Suprapubic skin (tissue), 4 donors: ENCODE results near the gene SURF1. TPM values are rescaled to one million over a fixed set of nuclear protein-coding genes. Genes with fewer than 3 reads are reported as not detected.

Source experiments
- DNase-seq, 2 donors: peaks; one replicate each; pipeline ENCODE4 v3.0.0-alpha.2; 2019; ENCODE audit warnings: low spot score in 2 of 2
- H3K27ac ChIP-seq: fragments of 200-600 bp; sonication (generic); one replicate; pipeline ENCODE4 v1.5.1; 2019
- H3K27me3 ChIP-seq: fragments of 200-600 bp; sonication (generic); one replicate; pipeline ENCODE4 v1.5.1; 2019
- H3K36me3 ChIP-seq: fragments of 200-600 bp; sonication (generic); one replicate; pipeline ENCODE4 v1.5.1; 2019
- H3K4me1 ChIP-seq: fragments of 200-600 bp; sonication (generic); one replicate; pipeline ENCODE4 v1.5.1; 2019
- H3K4me3 ChIP-seq: fragments of 200-600 bp; sonication (generic); one replicate; pipeline ENCODE4 v1.5.1; 2019; ENCODE audit warnings: mild to moderate bottlenecking
- H3K9me3 ChIP-seq: fragments of 200-600 bp; sonication (generic); one replicate; pipeline ENCODE4 v1.5.1; 2019
- CTCF ChIP-seq, 2 donors: fragments of 200-600 bp in 1 of 2; fragments of 450-650 bp in 1 of 2; sonication (generic) in 1 of 2; IDR thresholded peaks; one replicate each; pipeline ENCODE4 v1.5.1; 2016 to 2019; ENCODE audit warnings: antibody characterized with exemption in 2 of 2, mild to moderate bottlenecking in 1 of 2, moderate library complexity in 1 of 2
- EP300 ChIP-seq: sonication (generic); formaldehyde crosslinking; IDR thresholded peaks from one replicate; pipeline ENCODE4 v1.6.1; 2017; ENCODE audit warnings: antibody characterized with exemption
- POLR2A ChIP-seq, 2 donors: fragments of 450-650 bp; IDR thresholded peaks; one replicate each; pipeline ENCODE4 v1.6.1; 2017; ENCODE audit warnings: antibody characterized with exemption in 2 of 2, mild to moderate bottlenecking in 2 of 2, moderate library complexity in 2 of 2
- POLR2AphosphoS5 ChIP-seq, 3 donors: sonication (generic); formaldehyde crosslinking; IDR thresholded peaks; one replicate each; pipeline ENCODE4 v1.6.1; 2017; ENCODE audit warnings: antibody characterized with exemption in 3 of 3
- WGBS: methylation state at CpG from one replicate; pipeline ENCODE4 v1.1.5; 2018; 5-methylcytosine and 5-hydroxymethylcytosine counted together
- total RNA-seq, 4 donors: library from RNA; depleted of rRNA; stranded (reverse); fragments of >200 nt; gene quantifications; one replicate each; pipeline ENCODE4 v1.1.0, GENCODE V29; 2016

The SURF1 gene
- total RNA-seq, 4 donors from 2014 or later = 29.1 to 45.0 (median 33.4) TPM

DNA sequence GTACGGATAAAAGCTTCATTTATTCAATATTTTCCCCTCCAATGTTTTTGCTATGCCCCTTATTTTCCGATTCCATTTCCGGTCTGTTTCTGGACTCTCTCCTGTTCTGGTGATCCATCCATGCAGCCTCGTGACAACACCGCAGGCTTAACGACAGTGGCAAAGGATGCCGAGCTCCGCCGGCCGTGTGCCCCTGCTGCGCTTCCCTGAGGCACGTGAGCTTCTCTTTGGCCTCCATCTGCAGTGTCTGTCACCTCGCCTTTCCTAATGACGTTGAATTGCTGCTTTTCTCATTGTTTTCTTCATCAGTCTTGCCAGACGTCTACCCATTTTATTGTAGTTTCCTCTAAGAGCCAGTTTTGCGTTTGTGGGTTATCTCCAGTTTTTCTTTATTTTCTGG, 49.0 kb downstream of the SURF1 start:
- H3K36me3 ChIP-seq = no peaks in the 10 kb centered on the region
- H3K27me3 ChIP-seq = peaks cover 11% of the 10 kb centered on the region
- peak in 1 of 2 donors; percentile 53 for DNase-seq
- no peak overlapping the region for H3K4me3 ChIP-seq
- no peak overlapping the region for H3K27ac ChIP-seq
- no peak for TF ChIP-seq POLR2AphosphoS5 (IDR thresholded peaks at IDR 0.05)
- TF ChIP-seq POLR2A (IDR thresholded peaks at IDR 0.05) = no peak
- no peak for TF ChIP-seq EP300
- no peak for TF ChIP-seq CTCF (IDR thresholded peaks at IDR 0.05)
- 65% methylated on average over 16 of the region's 16 CpGs for WGBS
- no peaks in the 10 kb centered on the region for H3K9me3 ChIP-seq
- H3K4me1 ChIP-seq = no peaks in the 10 kb centered on the region

DNA sequence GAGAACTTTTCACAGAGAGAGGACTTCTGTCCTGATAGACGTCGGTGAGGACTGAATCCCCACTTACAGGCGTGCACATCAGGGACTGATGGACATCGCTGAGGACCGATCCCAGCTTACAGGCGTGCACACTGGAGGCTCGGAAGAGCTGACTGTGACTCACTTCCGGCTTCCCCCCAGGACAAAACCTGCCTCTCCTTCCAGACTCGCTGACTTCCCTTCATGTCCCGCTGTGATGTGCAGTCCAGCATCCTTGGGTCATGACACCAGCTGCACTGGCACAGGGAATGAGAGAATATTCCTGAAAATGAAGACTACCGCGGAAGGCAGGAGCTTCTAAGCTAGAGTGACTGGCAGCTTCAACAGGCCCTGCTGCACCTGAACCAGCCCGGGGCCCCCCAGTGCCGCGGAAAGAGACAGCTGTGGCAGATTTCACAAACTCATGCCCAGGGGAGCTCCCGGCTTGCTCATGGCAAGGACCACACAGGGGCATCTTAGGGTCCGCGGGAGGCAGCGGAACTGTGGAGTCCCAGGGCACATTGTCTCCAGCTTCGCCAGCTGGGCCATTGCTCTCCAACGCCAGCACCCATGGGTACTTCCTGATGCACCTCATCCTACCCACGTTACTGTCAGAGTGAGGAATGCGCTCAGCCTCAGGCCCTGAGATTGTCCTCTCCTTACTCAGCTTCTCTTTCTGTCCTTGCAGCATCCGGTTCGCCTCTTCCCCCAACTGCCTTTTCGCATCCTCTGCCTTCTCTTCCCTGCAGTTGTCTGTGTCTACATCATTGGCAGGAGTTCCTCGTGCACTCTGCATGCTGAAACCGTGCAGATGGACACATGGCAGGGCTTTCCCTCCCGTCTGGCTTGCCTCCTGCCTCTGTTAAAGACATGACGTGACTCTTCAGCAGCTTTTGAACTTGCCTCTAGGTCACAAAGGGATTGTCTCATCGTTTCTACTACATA, 49.8 kb downstream of the SURF1 start:
- H3K4me1 ChIP-seq = no peaks in the 10 kb centered on the region
- 48% methylated on average over 22 of the region's 31 CpGs for WGBS

DNA sequence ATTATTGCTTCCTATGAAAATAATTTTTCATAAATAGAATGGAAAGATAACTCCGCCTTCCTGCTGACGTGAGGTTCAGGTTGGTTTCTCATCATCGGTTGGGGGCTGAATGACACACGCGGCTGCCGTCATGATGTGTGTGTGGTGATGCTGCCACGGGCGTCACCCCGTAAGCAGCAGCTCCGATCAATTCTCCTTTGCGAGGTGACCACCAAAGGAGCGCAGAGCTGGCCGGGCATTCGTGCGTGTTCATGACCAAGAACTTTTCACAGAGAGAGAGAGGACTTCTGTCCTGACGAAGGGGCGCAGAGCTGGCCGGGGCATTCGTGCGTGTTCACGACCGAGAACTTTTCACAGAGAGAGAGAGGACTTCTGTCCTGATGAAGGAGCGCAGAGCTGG, 50.6 kb downstream of the SURF1 start:
- 88% methylated on average over 15 of the region's 23 CpGs for WGBS
- Histone ChIP-seq H3K27me3 (peaks cover 11% of the 10 kb centered on the region), H3K4me1 (no peaks in the 10 kb centered on the region), H3K27ac (no peak overlapping the region), H3K9me3 (no peaks in the 10 kb centered on the region), H3K4me3 (no peak overlapping the region), H3K36me3 (no peaks in the 10 kb centered on the region)
- DNase-seq = peak in 1 of 2 donors; percentile 69
- TF ChIP-seq EP300 = no peak
- no peak for TF ChIP-seq POLR2A (IDR thresholded peaks at IDR 0.05)
- TF ChIP-seq POLR2AphosphoS5 (IDR thresholded peaks at IDR 0.05) = no peak
- TF ChIP-seq CTCF (IDR thresholded peaks at IDR 0.05) = no peak

More for the DNA sequence above, 49.8 kb downstream of the SURF1 start:
- Histone ChIP-seq H3K27ac (no peak overlapping the region), H3K27me3 (peaks cover 11% of the 10 kb centered on the region), H3K36me3 (no peaks in the 10 kb centered on the region), H3K4me3 (no peak overlapping the region), H3K9me3 (no peaks in the 10 kb centered on the region)
- TF ChIP-seq EP300 (no peak), CTCF (IDR thresholded peaks at IDR 0.05) (no peak), POLR2A (IDR thresholded peaks at IDR 0.05) (no peak), POLR2AphosphoS5 (IDR thresholded peaks at IDR 0.05) (no peak)
- DNase-seq = peak in 1 of 2 donors; percentile 53

GRCh38 chr9:133304477-133305377, 51.6 kb downstream of the SURF1 start:
- peak in 1 of 2 donors; percentile 67 for DNase-seq
- no peaks in the 10 kb centered on the region for H3K4me1 ChIP-seq
- WGBS = 84% methylated on average over 20 of the region's 38 CpGs
- H3K36me3 ChIP-seq = no peaks in the 10 kb centered on the region
- TF ChIP-seq CTCF (IDR thresholded peaks at IDR 0.05) = no peak
- TF ChIP-seq POLR2A (IDR thresholded peaks at IDR 0.05) = no peak
- no peak overlapping the region for H3K4me3 ChIP-seq
- H3K9me3 ChIP-seq = no peaks in the 10 kb centered on the region
- H3K27ac ChIP-seq = no peak overlapping the region
- peaks cover 12% of the 10 kb centered on the region for H3K27me3 ChIP-seq

GRCh38 chr9:133304158-133304470, 52.2 kb downstream of the SURF1 start:
- no peaks in the 10 kb centered on the region for H3K9me3 ChIP-seq
- H3K36me3 ChIP-seq = no peaks in the 10 kb centered on the region
- TF ChIP-seq EP300 (no peak), CTCF (IDR thresholded peaks at IDR 0.05) (no peak), POLR2A (IDR thresholded peaks at IDR 0.05) (no peak), POLR2AphosphoS5 (IDR thresholded peaks at IDR 0.05) (no peak)
- DNase-seq = peak in 1 of 2 donors; percentile 53
- no peak overlapping the region for H3K27ac ChIP-seq
- H3K27me3 ChIP-seq = peaks cover 10% of the 10 kb centered on the region
- 40% methylated on average over 12 of the region's 13 CpGs for WGBS
- no peak overlapping the region for H3K4me3 ChIP-seq
- no peaks in the 10 kb centered on the region for H3K4me1 ChIP-seq
